ENCODE data around the gene OBSCN.

DNA sequence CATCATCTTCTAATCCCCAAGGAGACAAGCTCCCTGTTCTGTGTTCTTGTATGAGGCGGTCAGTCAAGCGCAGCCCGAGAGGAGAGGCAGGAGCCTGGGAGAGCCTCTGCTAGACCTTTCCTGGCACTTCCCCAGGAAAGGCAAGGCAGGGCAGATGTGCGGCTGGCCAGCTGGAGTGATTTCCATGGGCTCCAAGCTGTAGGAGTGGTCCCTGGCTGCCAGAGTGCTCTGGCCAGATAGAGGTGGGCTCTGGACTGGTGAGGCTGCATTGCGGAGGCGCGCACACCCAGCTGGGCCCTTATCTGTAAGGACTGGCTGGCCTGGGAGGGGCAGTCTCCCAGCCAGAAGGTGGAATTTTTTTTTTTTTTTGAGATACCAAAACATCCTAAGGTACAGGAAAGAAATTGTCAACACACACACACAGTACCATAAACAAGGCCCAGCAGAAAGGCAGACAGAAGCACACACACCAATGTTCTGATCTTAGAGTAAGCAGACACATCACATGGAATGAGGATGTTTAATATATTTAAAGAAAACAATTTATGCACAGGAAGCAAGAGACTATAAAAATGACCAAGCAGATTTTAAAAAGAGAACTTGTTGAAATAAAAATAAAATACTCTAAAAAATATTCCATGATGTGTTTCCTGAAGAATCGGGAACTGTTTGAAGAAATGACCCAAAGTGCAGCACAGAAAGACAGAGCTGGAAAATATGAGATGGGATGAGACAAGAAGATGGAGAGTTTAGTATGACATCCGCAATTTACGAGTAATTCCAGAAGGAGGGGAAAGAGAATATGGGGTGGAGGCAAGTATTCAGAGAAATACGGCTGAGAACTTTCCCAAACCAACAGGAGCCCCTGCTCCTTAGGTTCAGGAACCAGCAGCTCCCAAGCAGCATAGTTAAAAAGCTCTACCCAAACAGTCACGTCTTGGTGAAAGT, 28.8 kb upstream of the OBSCN start:
- no peak for TF ChIP-seq FOXM1 (IDR thresholded peaks at IDR 0.05; ENCODE audit: borderline replicate concordance)
- no peak for TF ChIP-seq SUZ12 (IDR thresholded peaks at IDR 0.05)
- TF ChIP-seq FOXK2 (IDR thresholded peaks at IDR 0.05) = no peak
- TF ChIP-seq BHLHE40 (IDR thresholded peaks at IDR 0.05; ENCODE audit: borderline replicate concordance) = no peak
- TF ChIP-seq SP1 (IDR thresholded peaks at IDR 0.05) = no peak
- no peak for TF ChIP-seq L3MBTL2 (conservative IDR thresholded peaks at IDR 0.05)
- TF ChIP-seq HDGF (IDR thresholded peaks at IDR 0.05; ENCODE audit: borderline replicate concordance) = no peak

Measured in HEK293T (cell line).